Urinary bladder (tissue), 4 donors: ENCODE measurements around the gene BCAN. TPM values are rescaled to one million over a fixed set of nuclear protein-coding genes. Genes with fewer than 3 reads are reported as not detected.

Source experiments
- DNase-seq: peaks from one replicate; pipeline ENCODE4 v3.0.0-alpha.2; 2015; ENCODE audit errors: extremely low spot score
- H3K27ac ChIP-seq: one replicate; pipeline ENCODE4 v1.5.1; 2013; ENCODE audit warnings: low read depth, mild to moderate bottlenecking, moderate library complexity
- H3K36me3 ChIP-seq: one replicate; pipeline ENCODE4 v1.6.1; 2013; ENCODE audit warnings: mild to moderate bottlenecking, moderate library complexity; ENCODE audit not compliant: insufficient read depth
- H3K4me1 ChIP-seq: one replicate; pipeline ENCODE4 v1.6.1; 2013; ENCODE audit warnings: mild to moderate bottlenecking, moderate library complexity; ENCODE audit not compliant: insufficient read depth
- H3K4me3 ChIP-seq: one replicate; pipeline ENCODE4 v1.5.1; 2013; ENCODE audit warnings: low read depth, low read length
- WGBS: extraction: QIAGEN DNeasy Blood & Tissue Kit; methylation state at CpG from one replicate; pipeline ENCODE4 v1.1.7; 2013; 5-methylcytosine and 5-hydroxymethylcytosine counted together
- polyA plus RNA-seq: library from polyadenylated mRNA; stranded (reverse); fragments of 200-250 nt; gene quantifications from one replicate; pipeline ENCODE4 v1.2.3, GENCODE V29; 2013
- total RNA-seq: library from RNA; depleted of rRNA; stranded (reverse); fragments of >200 nt; gene quantifications from one replicate; pipeline ENCODE4 v1.2.3, GENCODE V29; 2014
- donor health status: healthy with polysubstance abuse.
- donor health status: healthy.

The BCAN gene
- total and polyA plus RNA-seq, 2 donors = 0.19 to 0.48 TPM

GRCh38 chr1:156664767-156665411 lies 23.0 kb downstream of the BCAN start:
- no peaks in the 10 kb centered on the region for H3K36me3 ChIP-seq
- whole genome bisulfite sequencing = 22% methylated on average over 16 of the region's 16 CpGs
- DNase-seq = no peak
- H3K4me1 ChIP-seq = no peaks in the 10 kb centered on the region
- peak overlapping the region; percentile 46 for H3K27ac ChIP-seq
- H3K4me3 ChIP-seq = no peak overlapping the region

GRCh38 chr1:156665539-156665938 lies 23.6 kb downstream of the BCAN start:
- 59% methylated on average over 3 of the region's 3 CpGs for WGBS
- no peaks in the 10 kb centered on the region for H3K4me1 ChIP-seq
- H3K36me3 ChIP-seq = no peaks in the 10 kb centered on the region
- no peak for DNase-seq
- peak overlapping the region; percentile 46 for H3K27ac ChIP-seq
- H3K4me3 ChIP-seq = no peak overlapping the region

GRCh38 chr1:156666862-156667609 lies 25.1 kb downstream of the BCAN start:
- no peak overlapping the region for H3K4me3 ChIP-seq
- H3K4me1 ChIP-seq = no peaks in the 10 kb centered on the region
- H3K27ac ChIP-seq = peak overlapping the region; percentile 55
- H3K36me3 ChIP-seq = no peaks in the 10 kb centered on the region
- DNase-seq = no peak
- 81% methylated on average over 9 of the region's 9 CpGs for WGBS

GRCh38 chr1:156667610-156667967 lies 25.7 kb downstream of the BCAN start:
- Histone ChIP-seq H3K36me3 (no peaks in the 10 kb centered on the region), H3K4me3 (no peak overlapping the region), H3K27ac (peak overlapping the region; percentile 55), H3K4me1 (no peaks in the 10 kb centered on the region)
- no peak for DNase-seq
- WGBS = 22% methylated on average over 5 of the region's 5 CpGs

- H3K27ac ChIP-seq = peak overlapping the region; percentile 55
- H3K36me3 ChIP-seq = no peaks in the 10 kb centered on the region
- WGBS = 59% methylated on average over 9 of the region's 9 CpGs
- no peak for DNase-seq
- no peak overlapping the region for H3K4me3 ChIP-seq
- no peaks in the 10 kb centered on the region for H3K4me1 ChIP-seq
Measured at GRCh38 chr1:156667968-156668709, 26.2 kb downstream of the BCAN start.

- DNase-seq = no peak
- Histone ChIP-seq H3K36me3 (no peaks in the 10 kb centered on the region), H3K27ac (peak overlapping the region; percentile 2), H3K4me1 (no peaks in the 10 kb centered on the region), H3K4me3 (no peak overlapping the region)
- WGBS = 60% methylated on average over 17 of the region's 17 CpGs
Measured at GRCh38 chr1:156668801-156669637, 27.1 kb downstream of the BCAN start.

GRCh38 chr1:156669794-156670193 lies 27.9 kb downstream of the BCAN start:
- no peaks in the 10 kb centered on the region for H3K36me3 ChIP-seq
- no peak overlapping the region for H3K4me3 ChIP-seq
- no peak for DNase-seq
- WGBS = 80% methylated on average over 5 of the region's 5 CpGs
- H3K27ac ChIP-seq = no peak overlapping the region
- H3K4me1 ChIP-seq = no peaks in the 10 kb centered on the region

GRCh38 chr1:156670359-156670758 lies 28.4 kb downstream of the BCAN start:
- Histone ChIP-seq H3K36me3 (no peaks in the 10 kb centered on the region), H3K4me3 (no peak overlapping the region), H3K4me1 (no peaks in the 10 kb centered on the region), H3K27ac (no peak overlapping the region)
- no peak for DNase-seq
- WGBS = 78% methylated on average over 6 of the region's 6 CpGs

GRCh38 chr1:156670791-156671190 lies 28.9 kb downstream of the BCAN start:
- Histone ChIP-seq H3K36me3 (no peaks in the 10 kb centered on the region), H3K27ac (no peak overlapping the region), H3K4me1 (no peaks in the 10 kb centered on the region), H3K4me3 (no peak overlapping the region)
- WGBS = 83% methylated on average over 4 of the region's 4 CpGs
- no peak for DNase-seq

GRCh38 chr1:156671804-156672203 lies 29.9 kb downstream of the BCAN start:
- H3K4me1 ChIP-seq = no peaks in the 10 kb centered on the region
- WGBS = 98% methylated on average over 2 of the region's 2 CpGs
- H3K4me3 ChIP-seq = no peak overlapping the region
- H3K27ac ChIP-seq = no peak overlapping the region
- H3K36me3 ChIP-seq = no peaks in the 10 kb centered on the region
- no peak for DNase-seq

- Histone ChIP-seq H3K4me1 (no peaks in the 10 kb centered on the region), H3K27ac (no peak overlapping the region), H3K36me3 (no peaks in the 10 kb centered on the region), H3K4me3 (no peak overlapping the region)
- DNase-seq = no peak
- WGBS = 56% methylated on average over 8 of the region's 8 CpGs
Measured at GRCh38 chr1:156673387-156674121, 31.6 kb downstream of the BCAN start.

GRCh38 chr1:156675210-156676113 lies 33.5 kb downstream of the BCAN start:
- Histone ChIP-seq H3K36me3 (no peaks in the 10 kb centered on the region), H3K27ac (no peak overlapping the region), H3K4me1 (no peaks in the 10 kb centered on the region), H3K4me3 (peak overlapping the region; percentile 49)
- DNase-seq = no peak
- WGBS = 54% methylated on average over 18 of the region's 18 CpGs
